H9 (cell line): ENCODE measurements around the gene KDM4C. TPM values are rescaled to one million over a fixed set of nuclear protein-coding genes. Genes with fewer than 3 reads are reported as not detected.

Experiments
- DNase-seq: peaks from one replicate; pipeline ENCODE4 v3.0.0-alpha.2; 2017
- H2AFZ ChIP-seq: one replicate; pipeline ENCODE4 v1.6.1; 2013; ENCODE audit warnings: mild to moderate bottlenecking, low read length, control low read depth, moderate library complexity
- H2AK5ac ChIP-seq: 2 replicates; pipeline ENCODE4 v1.6.1; 2013; ENCODE audit warnings: low read length, control low read depth, mixed read lengths; ENCODE audit not compliant: insufficient read length
- H2BK120ac ChIP-seq: one replicate; pipeline ENCODE4 v1.6.1; 2013; ENCODE audit warnings: low read depth, mild to moderate bottlenecking, low read length, control low read depth, inconsistent platforms; ENCODE audit not compliant: poor library complexity, severe bottlenecking
- H2BK12ac ChIP-seq: 2 replicates; pipeline ENCODE4 v1.6.1; 2013; ENCODE audit warnings: low read length, control low read depth, mixed read lengths, low read depth; ENCODE audit not compliant: insufficient read length
- H2BK15ac ChIP-seq: 2 replicates; pipeline ENCODE4 v1.6.1; 2013; ENCODE audit warnings: low read depth, low read length, control low read depth
- H2BK20ac ChIP-seq: one replicate; pipeline ENCODE4 v1.6.1; 2013; ENCODE audit warnings: low read depth, mild to moderate bottlenecking, low read length, control low read depth, inconsistent platforms; ENCODE audit not compliant: poor library complexity, severe bottlenecking
- H2BK5ac ChIP-seq: 2 replicates; pipeline ENCODE4 v1.6.1; 2013; ENCODE audit warnings: low read length, control low read depth, mixed read lengths; ENCODE audit not compliant: insufficient read length
- H3K14ac ChIP-seq: 2 replicates; pipeline ENCODE4 v1.6.1; 2013; ENCODE audit warnings: low read length, control low read depth; ENCODE audit not compliant: insufficient read depth
- H3K18ac ChIP-seq: 2 replicates; pipeline ENCODE4 v1.6.1; 2013; ENCODE audit warnings: low read depth, mild to moderate bottlenecking, mixed read lengths, low read length, control low read depth; ENCODE audit not compliant: insufficient read length
- H3K23ac ChIP-seq: 2 replicates; pipeline ENCODE4 v1.6.1; 2013; ENCODE audit warnings: low read length, control low read depth, mixed read lengths, low read depth; ENCODE audit not compliant: insufficient read length
- H3K23me2 ChIP-seq: 2 replicates; pipeline ENCODE4 v1.6.1; 2013; ENCODE audit warnings: low read depth, mild to moderate bottlenecking, mixed read lengths, low read length, control low read depth; ENCODE audit not compliant: insufficient read length, poor library complexity, severe bottlenecking
- H3K27ac ChIP-seq: 2 replicates; pipeline ENCODE4 v1.5.1; 2013; ENCODE audit warnings: low read length, control low read depth, mixed read lengths, low read depth; ENCODE audit not compliant: insufficient read length
- H3K27me3 ChIP-seq: 2 replicates; pipeline ENCODE4 v1.6.1; 2013; ENCODE audit warnings: low read length, control low read depth, inconsistent platforms; ENCODE audit not compliant: insufficient read depth
- H3K4ac ChIP-seq: 2 replicates; pipeline ENCODE4 v1.6.1; 2013; ENCODE audit warnings: low read depth, mild to moderate bottlenecking, control low read depth, inconsistent platforms, low read length, moderate library complexity
- H3K4me1 ChIP-seq: 2 replicates; pipeline ENCODE4 v1.6.1; 2013; ENCODE audit warnings: low read length, control low read depth, inconsistent platforms; ENCODE audit not compliant: insufficient read depth
- H3K4me2 ChIP-seq: 2 replicates; pipeline ENCODE4 v1.6.1; 2013; ENCODE audit warnings: low read length, control low read depth, mixed read lengths; ENCODE audit not compliant: insufficient read length, insufficient read depth
- H3K56ac ChIP-seq: 2 replicates; pipeline ENCODE4 v1.6.1; 2013; ENCODE audit warnings: low read depth, mild to moderate bottlenecking, mixed read lengths, low read length, control low read depth; ENCODE audit not compliant: insufficient read length
- H3K79me1 ChIP-seq: 2 replicates; pipeline ENCODE4 v1.6.1; 2013; ENCODE audit warnings: low read depth, mild to moderate bottlenecking, moderate library complexity, low read length, control low read depth, inconsistent platforms; ENCODE audit not compliant: insufficient read depth, poor library complexity, severe bottlenecking
- H3K79me2 ChIP-seq: 2 replicates; pipeline ENCODE4 v1.6.1; 2013; ENCODE audit warnings: low read length, control low read depth, inconsistent platforms; ENCODE audit not compliant: insufficient read depth
- H3K9ac ChIP-seq: 2 replicates; pipeline ENCODE4 v1.6.1; 2013; ENCODE audit warnings: low read length, control low read depth, mixed read lengths; ENCODE audit not compliant: insufficient read length; ENCODE audit errors: extremely low read depth
- H3K9me3 ChIP-seq: one replicate; pipeline ENCODE4 v1.6.1; 2013; ENCODE audit warnings: low read depth, low read length, inconsistent platforms; ENCODE audit not compliant: control insufficient read depth
- H3T11ph ChIP-seq: one replicate; pipeline ENCODE4 v1.6.1; 2013; ENCODE audit warnings: mild to moderate bottlenecking, low read length, control low read depth, inconsistent platforms
- H4K20me1 ChIP-seq: one replicate; pipeline ENCODE4 v1.6.1; 2013; ENCODE audit not compliant: control insufficient read depth, insufficient read length, insufficient read depth
- H4K5ac ChIP-seq: 2 replicates; pipeline ENCODE4 v1.6.1; 2013; ENCODE audit warnings: low read depth, mild to moderate bottlenecking, mixed read lengths, low read length, control low read depth; ENCODE audit not compliant: insufficient read length
- H4K8ac ChIP-seq: replicated peaks from 2 replicates; pipeline ENCODE4 v1.6.1; 2013; ENCODE audit warnings: low read length, control low read depth, mixed read lengths, low read depth; ENCODE audit not compliant: insufficient read length
- H4K91ac ChIP-seq: 2 replicates; pipeline ENCODE4 v1.6.1; 2013; ENCODE audit warnings: low read depth, mild to moderate bottlenecking, moderate library complexity, mixed read lengths, low read length, control low read depth; ENCODE audit not compliant: insufficient read length
- H3K27ac Mint-ChIP-seq, 3 experiments: 2 replicates in 2 of 3; 3 replicates in 1 of 3; pipeline ENCODE4 v1.8.0; 2020 to 2021; ENCODE audit warnings: mixed read lengths in 3 of 3, mild to moderate bottlenecking in 1 of 3, moderate library complexity in 1 of 3
- H3K27me3 Mint-ChIP-seq: 2 replicates; pipeline ENCODE4 v1.8.0; 2021; ENCODE audit warnings: low read depth, mild to moderate bottlenecking, moderate library complexity, mixed read lengths
- H3K36me3 Mint-ChIP-seq, 3 experiments: 2 replicates in 2 of 3; 3 replicates in 1 of 3; pipeline ENCODE4 v1.8.0; 2020 to 2021; ENCODE audit warnings: low read depth in 3 of 3, mixed read lengths in 3 of 3; ENCODE audit not compliant: insufficient read depth in 1 of 3
- H3K4me1 Mint-ChIP-seq, 2 experiments: 2 replicates each; pipeline ENCODE4 v1.8.0; 2020; ENCODE audit warnings: mixed read lengths in 2 of 2
- H3K4me3 Mint-ChIP-seq, 2 experiments: 2 replicates in 1 of 2; 3 replicates in 1 of 2; pipeline ENCODE4 v1.8.0; 2020 to 2021; ENCODE audit warnings: mild to moderate bottlenecking in 2 of 2, mixed read lengths in 2 of 2, moderate library complexity in 1 of 2
- H3K9me3 Mint-ChIP-seq, 2 experiments: 2 replicates in 1 of 2; 3 replicates in 1 of 2; pipeline ENCODE4 v1.8.0; 2020; ENCODE audit warnings: mild to moderate bottlenecking in 2 of 2, mixed read lengths in 2 of 2, moderate library complexity in 1 of 2
- CTCF ChIP-seq: fragments of 200-600 bp; sonication (generic); conservative IDR thresholded peaks from 3 replicates; pipeline ENCODE4 v1.8.0; 2021; ENCODE audit warnings: antibody characterized with exemption, mild to moderate bottlenecking
- WGBS: extraction: QIAGEN DNeasy Blood & Tissue Kit; methylation state at CpG from one replicate; pipeline ENCODE4 v1.1.7; 2013; ENCODE audit warnings: missing lambda C conversion rate, low lambda C conversion rate, mixed read lengths; ENCODE audit not compliant: insufficient read length; ENCODE audit errors: extremely low coverage; 5-methylcytosine and 5-hydroxymethylcytosine counted together
- total RNA-seq: library from RNA; stranded (reverse); gene quantifications from 2 replicates; pipeline ENCODE4 v1.2.1, GENCODE V29; 2021

KDM4C gene
- total RNA-seq, 1 experiment from 2014 or later, result 24.0 TPM

- no peak overlapping the region for H2BK15ac ChIP-seq
- H3K56ac ChIP-seq, result no peak overlapping the region
- no peak overlapping the region for H2BK12ac ChIP-seq
- no peak overlapping the region for H3K14ac ChIP-seq
- no peaks in the 10 kb centered on the region for H4K20me1 ChIP-seq
- no CpG with 5 or more reads among the region's 1 CpG for WGBS
- no peak for TF ChIP-seq CTCF
- no peaks in the 10 kb centered on the region for H3K79me2 ChIP-seq
- no peak overlapping the region for H3K4me2 ChIP-seq
- no peak overlapping the region for H4K91ac ChIP-seq
- H4K8ac ChIP-seq, result no peak overlapping the region
- H2AFZ ChIP-seq, result no peak overlapping the region
- no peak overlapping the region for H4K5ac ChIP-seq
- no peak overlapping the region for H3T11ph ChIP-seq
- no peaks in the 10 kb centered on the region for H3K9me3 ChIP-seq
- Mint-ChIP-seq H3K27me3 (no peaks in the 10 kb centered on the region), H3K4me3 (no peak overlapping the region), H3K4me1 (peaks cover 22 to 31% of the 10 kb centered on the region in 2 experiments), H3K27ac (no peak overlapping the region; a peak in 3 of 7 replicates), H3K9me3 (peaks cover 1 to 3% of the 10 kb centered on the region in 2 experiments; a peak in 3 of 5 replicates), H3K36me3 (peaks cover 2 to 3% (median 2%) of the 10 kb centered on the region in 3 experiments; a peak in 4 of 7 replicates)
- no peaks in the 10 kb centered on the region for H3K79me1 ChIP-seq
- H3K18ac ChIP-seq, result no peak overlapping the region
- no peaks in the 10 kb centered on the region for H3K23me2 ChIP-seq
- peaks cover 7% of the 10 kb centered on the region; the same call in 1 of the 2 replicates for H3K4me1 ChIP-seq
- H2BK20ac ChIP-seq, result no peak overlapping the region
- no peak overlapping the region for H3K23ac ChIP-seq
- H3K9ac ChIP-seq, result no peak overlapping the region
- DNase-seq, result no peak
- no peak overlapping the region for H2AK5ac ChIP-seq
- H2BK5ac ChIP-seq, result no peak overlapping the region
- no peaks in the 10 kb centered on the region for H3K27me3 ChIP-seq
- H2BK120ac ChIP-seq, result no peak overlapping the region
- no peak overlapping the region for H3K4ac ChIP-seq
- H3K27ac ChIP-seq, result no peak overlapping the region
These were observed 112.4 kb downstream of the KDM4C start for GRCh38 chr9:6870149-6870548.
